ENCODE data around the gene ZFAND4. TPM values are rescaled to one million over a fixed set of nuclear protein-coding genes. Genes with fewer than 3 reads are reported as not detected.

ZFAND4 gene
- total and polyA plus RNA-seq, 2 donors (not counting 1 experiment from before 2014, with no cell fraction given) = 2.5 to 9.6 TPM

DNA sequence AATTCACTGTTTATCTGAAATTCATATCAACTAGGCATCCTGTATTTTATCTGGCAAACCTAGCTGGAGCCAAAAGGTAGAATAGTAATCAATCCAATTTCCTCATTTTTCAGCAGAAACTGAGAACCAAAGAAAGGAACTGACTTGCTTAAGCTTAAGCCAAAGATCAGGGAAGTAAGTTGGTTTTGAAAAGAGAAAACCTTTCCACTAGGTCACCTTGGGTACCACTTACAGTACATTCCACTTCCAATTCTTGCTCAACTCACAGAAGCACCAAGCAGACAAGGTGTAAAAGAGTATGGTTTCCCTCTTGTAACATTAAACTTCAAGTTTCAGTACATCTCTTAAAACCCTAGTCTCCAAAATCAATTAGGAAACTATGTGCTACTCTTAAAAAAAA, 79.6 kb downstream of the ZFAND4 start:
- H3K27ac ChIP-seq (ENCODE audit: insufficient read depth, low read length) = no peak overlapping the region
- DNase-seq (ENCODE audit: low read depth in 2 of 2) = no peak
- H3K36me3 ChIP-seq (ENCODE audit: control insufficient read depth, insufficient read depth, low read length) = no peaks in the 10 kb centered on the region
- no peaks in the 10 kb centered on the region for H3K9me3 ChIP-seq (ENCODE audit: control insufficient read depth, insufficient read depth, low read depth, low read length)
- TF ChIP-seq, protein P1, sequence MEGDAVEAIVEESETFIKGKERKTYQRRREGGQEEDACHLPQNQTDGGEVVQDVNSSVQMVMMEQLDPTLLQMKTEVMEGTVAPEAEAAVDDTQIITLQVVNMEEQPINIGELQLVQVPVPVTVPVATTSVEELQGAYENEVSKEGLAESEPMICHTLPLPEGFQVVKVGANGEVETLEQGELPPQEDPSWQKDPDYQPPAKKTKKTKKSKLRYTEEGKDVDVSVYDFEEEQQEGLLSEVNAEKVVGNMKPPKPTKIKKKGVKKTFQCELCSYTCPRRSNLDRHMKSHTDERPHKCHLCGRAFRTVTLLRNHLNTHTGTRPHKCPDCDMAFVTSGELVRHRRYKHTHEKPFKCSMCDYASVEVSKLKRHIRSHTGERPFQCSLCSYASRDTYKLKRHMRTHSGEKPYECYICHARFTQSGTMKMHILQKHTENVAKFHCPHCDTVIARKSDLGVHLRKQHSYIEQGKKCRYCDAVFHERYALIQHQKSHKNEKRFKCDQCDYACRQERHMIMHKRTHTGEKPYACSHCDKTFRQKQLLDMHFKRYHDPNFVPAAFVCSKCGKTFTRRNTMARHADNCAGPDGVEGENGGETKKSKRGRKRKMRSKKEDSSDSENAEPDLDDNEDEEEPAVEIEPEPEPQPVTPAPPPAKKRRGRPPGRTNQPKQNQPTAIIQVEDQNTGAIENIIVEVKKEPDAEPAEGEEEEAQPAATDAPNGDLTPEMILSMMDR (conservative IDR thresholded peaks at IDR 0.05 in 1 of 2, IDR thresholded peaks at IDR 0.05 in 1 of 2; ENCODE audit: low read depth in 1 of 2, low read length in 2 of 2) = no peak
- TF ChIP-seq EZH2 (IDR thresholded peaks at IDR 0.05; ENCODE audit: low read length, missing control alignments) = no peak
- no peak overlapping the region for H2AFZ ChIP-seq (ENCODE audit: low read length)
- peak overlapping the region in 3 of 4 experiments; percentile 64 to 83 (median 73) for H3K4me3 ChIP-seq (replicated peaks in 1 of 4; ENCODE audit: control extremely low read depth in 1 of 4, insufficient read depth in 1 of 4, low read depth in 3 of 4, low read length in 4 of 4)
- H3K4me1 ChIP-seq (ENCODE audit: control insufficient read depth, extremely low read depth, insufficient read depth, low read length) = no peaks in the 10 kb centered on the region
- H3K9ac ChIP-seq (ENCODE audit: insufficient read depth, low read length) = no peak overlapping the region
- H3K79me2 ChIP-seq (ENCODE audit: control insufficient read depth, insufficient read depth, low read length) = no peaks in the 10 kb centered on the region
- no peaks in the 10 kb centered on the region for H3K27me3 ChIP-seq (ENCODE audit: control insufficient read depth, insufficient read depth, low read length)
- H4K20me1 ChIP-seq (ENCODE audit: control insufficient read depth, extremely low read depth, insufficient read depth, low read length) = no peaks in the 10 kb centered on the region
- peak overlapping the region; percentile 86 for H3K4me2 ChIP-seq (ENCODE audit: extremely low read depth, insufficient read depth, low read length)

DNA sequence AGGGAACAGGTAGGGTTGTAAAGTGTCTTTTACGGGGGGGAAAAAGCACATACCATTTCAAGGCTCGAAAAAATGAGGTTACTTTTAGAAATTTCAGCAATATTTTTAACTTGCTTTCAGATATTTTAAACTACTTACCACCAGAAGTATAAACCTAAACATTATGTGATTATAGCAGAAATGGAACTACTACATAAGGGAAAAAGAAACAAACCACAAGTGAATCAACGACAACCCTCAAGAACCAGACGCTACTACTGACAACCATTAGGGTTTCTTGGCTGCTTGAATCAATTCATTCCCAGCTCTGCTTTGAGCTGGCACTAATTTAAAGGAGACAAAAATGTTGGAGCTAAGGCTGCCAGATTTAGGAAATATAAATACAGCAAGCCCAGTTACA, 80.1 kb downstream of the ZFAND4 start:
- Histone ChIP-seq H3K36me3 (ENCODE audit: control insufficient read depth, insufficient read depth, low read length) (no peaks in the 10 kb centered on the region), H3K27ac (ENCODE audit: insufficient read depth, low read length) (no peak overlapping the region), H3K79me2 (ENCODE audit: control insufficient read depth, insufficient read depth, low read length) (no peaks in the 10 kb centered on the region), H3K27me3 (ENCODE audit: control insufficient read depth, insufficient read depth, low read length) (no peaks in the 10 kb centered on the region), H3K4me3 (replicated peaks in 1 of 4; ENCODE audit: control extremely low read depth in 1 of 4, insufficient read depth in 1 of 4, low read depth in 3 of 4, low read length in 4 of 4) (no peak overlapping the region), H3K9ac (ENCODE audit: insufficient read depth, low read length) (no peak overlapping the region), H4K20me1 (ENCODE audit: control insufficient read depth, extremely low read depth, insufficient read depth, low read length) (no peaks in the 10 kb centered on the region), H3K4me1 (ENCODE audit: control insufficient read depth, extremely low read depth, insufficient read depth, low read length) (no peaks in the 10 kb centered on the region), H3K9me3 (ENCODE audit: control insufficient read depth, insufficient read depth, low read depth, low read length) (no peaks in the 10 kb centered on the region), H2AFZ (ENCODE audit: low read length) (no peak overlapping the region), H3K4me2 (ENCODE audit: extremely low read depth, insufficient read depth, low read length) (peak overlapping the region; percentile 26)
- TF ChIP-seq EZH2 (IDR thresholded peaks at IDR 0.05; ENCODE audit: low read length, missing control alignments) = no peak
- TF ChIP-seq, protein P1 (conservative IDR thresholded peaks at IDR 0.05 in 1 of 2, IDR thresholded peaks at IDR 0.05 in 1 of 2; ENCODE audit: low read depth in 1 of 2, low read length in 2 of 2) = no peak
- no peak for DNase-seq (ENCODE audit: low read depth in 2 of 2)

GRCh38 chr10:45591280-45591679, 81.3 kb downstream of the ZFAND4 start:
- H2AFZ ChIP-seq (ENCODE audit: low read length) = no peak overlapping the region
- H3K27ac ChIP-seq (ENCODE audit: insufficient read depth, low read length) = no peak overlapping the region
- no peaks in the 10 kb centered on the region for H3K79me2 ChIP-seq (ENCODE audit: control insufficient read depth, insufficient read depth, low read length)
- no peak overlapping the region for H3K4me2 ChIP-seq (ENCODE audit: extremely low read depth, insufficient read depth, low read length)
- H3K9ac ChIP-seq (ENCODE audit: insufficient read depth, low read length) = no peak overlapping the region
- no peaks in the 10 kb centered on the region for H3K36me3 ChIP-seq (ENCODE audit: control insufficient read depth, insufficient read depth, low read length)
- DNase-seq (ENCODE audit: low read depth in 2 of 2) = no peak
- TF ChIP-seq, protein P1 (conservative IDR thresholded peaks at IDR 0.05 in 1 of 2, IDR thresholded peaks at IDR 0.05 in 1 of 2; ENCODE audit: low read depth in 1 of 2, low read length in 2 of 2) = no peak
- TF ChIP-seq EZH2 (IDR thresholded peaks at IDR 0.05; ENCODE audit: low read length, missing control alignments) = no peak
- H3K4me1 ChIP-seq (ENCODE audit: control insufficient read depth, extremely low read depth, insufficient read depth, low read length) = no peaks in the 10 kb centered on the region
- H4K20me1 ChIP-seq (ENCODE audit: control insufficient read depth, extremely low read depth, insufficient read depth, low read length) = no peaks in the 10 kb centered on the region
- no peaks in the 10 kb centered on the region for H3K27me3 ChIP-seq (ENCODE audit: control insufficient read depth, insufficient read depth, low read length)
- H3K9me3 ChIP-seq (ENCODE audit: control insufficient read depth, insufficient read depth, low read depth, low read length) = no peaks in the 10 kb centered on the region
- no peak overlapping the region for H3K4me3 ChIP-seq (replicated peaks in 1 of 4; ENCODE audit: control extremely low read depth in 1 of 4, insufficient read depth in 1 of 4, low read depth in 3 of 4, low read length in 4 of 4)

Data from fibroblast of lung (primary cell).